PC-9 (cell line): Measurements from ENCODE around the gene FARS2. TPM values are rescaled to one million over a fixed set of nuclear protein-coding genes. Genes with fewer than 3 reads are reported as not detected.

Experiments used
- BruUV-seq: library from RNA; stranded (reverse); fragments of 400-500 nt; replicated peaks from 2 replicates; lab custom pipeline; 2021; lab: Mats Ljungman, UMichigan
- CTCF ChIA-PET: fragments of 300-600 bp; sonication (Branson Sonifier 250); formaldehyde crosslinking; loops from one replicate; lab custom pipeline; 2022; ENCODE audit warnings: antibody characterized with exemption; lab: Charles Lee
- POLR2A ChIA-PET: fragments of 300-600 bp; sonication (Branson Sonifier 250); formaldehyde crosslinking; loops from one replicate; lab custom pipeline; 2022; ENCODE audit warnings: antibody characterized with exemption; ENCODE audit not compliant: unreplicated experiment; lab: Charles Lee
- DNase-seq, 2 experiments: peaks; one replicate each; pipeline versions ENCODE4 v3.0.0 to v3.0.0-alpha.2; 2015 to 2022; ENCODE audit warnings: mixed read lengths in 1 of 2
- H2AFZ ChIP-seq: fragments of 200-600 bp; sonication (generic); 2 replicates; pipeline ENCODE4 v1.8.1; 2017; ENCODE audit warnings: antibody characterized with exemption
- H3F3A ChIP-seq: fragments of 200-600 bp; sonication (generic); 2 replicates; pipeline ENCODE4 v1.8.1; 2017; ENCODE audit warnings: antibody characterized with exemption, mild to moderate bottlenecking, low read depth; ENCODE audit not compliant: insufficient read depth
- H3K27ac ChIP-seq: fragments of 200-600 bp; sonication (generic); 2 replicates; pipeline ENCODE4 v1.6.1; 2016; ENCODE audit warnings: mixed run types
- H3K27me3 ChIP-seq: fragments of 200-600 bp; sonication (generic); 2 replicates; pipeline ENCODE4 v1.6.1; 2016; ENCODE audit warnings: low read depth, mixed run types; ENCODE audit not compliant: insufficient read depth
- H3K36me3 ChIP-seq: fragments of 200-600 bp; sonication (generic); 2 replicates; pipeline ENCODE4 v1.6.1; 2016; ENCODE audit warnings: low read depth, mixed run types
- H3K4me1 ChIP-seq: fragments of 200-600 bp; sonication (generic); replicated peaks from 2 replicates; pipeline ENCODE4 v1.6.1; 2016; ENCODE audit warnings: mixed run types; ENCODE audit not compliant: insufficient read depth
- H3K4me2 ChIP-seq: fragments of 200-600 bp; sonication (generic); 2 replicates; pipeline ENCODE4 v1.6.1; 2017; ENCODE audit warnings: mixed run types
- H3K4me3 ChIP-seq: fragments of 200-600 bp; sonication (generic); 2 replicates; pipeline ENCODE4 v1.6.1; 2016; ENCODE audit warnings: mixed run types
- H3K79me2 ChIP-seq: fragments of 200-600 bp; sonication (generic); 2 replicates; pipeline ENCODE4 v1.6.1; 2017; ENCODE audit warnings: low read depth, mixed run types
- H3K9me2 ChIP-seq: fragments of 200-600 bp; sonication (generic); 2 replicates; pipeline ENCODE4 v1.8.1; 2017; ENCODE audit warnings: mild to moderate bottlenecking; ENCODE audit not compliant: insufficient read depth
- H3K9me3 ChIP-seq: fragments of 200-600 bp; sonication (generic); 2 replicates; pipeline ENCODE4 v1.8.1; 2016; ENCODE audit warnings: low read depth; ENCODE audit not compliant: insufficient read depth
- H4K20me1 ChIP-seq: fragments of 200-600 bp; sonication (generic); 2 replicates; pipeline ENCODE4 v1.8.1; 2017; ENCODE audit not compliant: insufficient read depth
- EZH2 ChIP-seq: fragments of 200-600 bp; sonication (generic); IDR thresholded peaks from 2 replicates; pipeline ENCODE4 v1.8.0; 2017; ENCODE audit warnings: antibody characterized with exemption, low read depth
- intact Hi-C: fragments of 100-400 bp; cut with micrococcal nuclease; formaldehyde crosslinking; loops from one replicate; pipeline ENCODE4 v1.10.0; 2022; ENCODE audit not compliant: unreplicated experiment
- total RNA-seq: library from RNA; stranded (reverse); gene quantifications from 2 replicates; pipeline ENCODE4 v1.2.3, GENCODE V29; 2021
- TF ChIP-seq, protein P1 (sequence below): fragments of 200-600 bp; sonication (generic); conservative IDR thresholded peaks from 2 replicates; pipeline ENCODE4 v1.6.1; 2017; ENCODE audit warnings: mixed run types, antibody characterized with exemption, mild to moderate bottlenecking, moderate library complexity

FARS2 gene
- total RNA-seq, 1 experiment from 2014 or later: 26.7 TPM

- Histone ChIP-seq H3K27me3 (no peaks in the 10 kb centered on the region), H3K9me3 (no peaks in the 10 kb centered on the region), H3K4me1 (no peaks in the 10 kb centered on the region), H3K79me2 (no peaks in the 10 kb centered on the region), H3K36me3 (no peaks in the 10 kb centered on the region), H3K9me2 (no peaks in the 10 kb centered on the region), H3F3A (no peaks in the 10 kb centered on the region), H3K4me2 (no peak overlapping the region), H3K4me3 (no peak overlapping the region), H2AFZ (no peak overlapping the region), H4K20me1 (no peaks in the 10 kb centered on the region), H3K27ac (no peak overlapping the region)
- no peak for DNase-seq
- intact Hi-C loops: no loop called here
- BruUV-seq: no TSS peak
- POLR2A ChIA-PET: no interaction called here
- CTCF ChIA-PET: no interaction called here
- no peak for TF ChIP-seq EZH2
- TF ChIP-seq, protein P1, sequence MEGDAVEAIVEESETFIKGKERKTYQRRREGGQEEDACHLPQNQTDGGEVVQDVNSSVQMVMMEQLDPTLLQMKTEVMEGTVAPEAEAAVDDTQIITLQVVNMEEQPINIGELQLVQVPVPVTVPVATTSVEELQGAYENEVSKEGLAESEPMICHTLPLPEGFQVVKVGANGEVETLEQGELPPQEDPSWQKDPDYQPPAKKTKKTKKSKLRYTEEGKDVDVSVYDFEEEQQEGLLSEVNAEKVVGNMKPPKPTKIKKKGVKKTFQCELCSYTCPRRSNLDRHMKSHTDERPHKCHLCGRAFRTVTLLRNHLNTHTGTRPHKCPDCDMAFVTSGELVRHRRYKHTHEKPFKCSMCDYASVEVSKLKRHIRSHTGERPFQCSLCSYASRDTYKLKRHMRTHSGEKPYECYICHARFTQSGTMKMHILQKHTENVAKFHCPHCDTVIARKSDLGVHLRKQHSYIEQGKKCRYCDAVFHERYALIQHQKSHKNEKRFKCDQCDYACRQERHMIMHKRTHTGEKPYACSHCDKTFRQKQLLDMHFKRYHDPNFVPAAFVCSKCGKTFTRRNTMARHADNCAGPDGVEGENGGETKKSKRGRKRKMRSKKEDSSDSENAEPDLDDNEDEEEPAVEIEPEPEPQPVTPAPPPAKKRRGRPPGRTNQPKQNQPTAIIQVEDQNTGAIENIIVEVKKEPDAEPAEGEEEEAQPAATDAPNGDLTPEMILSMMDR: no peak
Observed at GRCh38 chr6:5525209-5525608, 263.9 kb downstream of the FARS2 start.

DNA sequence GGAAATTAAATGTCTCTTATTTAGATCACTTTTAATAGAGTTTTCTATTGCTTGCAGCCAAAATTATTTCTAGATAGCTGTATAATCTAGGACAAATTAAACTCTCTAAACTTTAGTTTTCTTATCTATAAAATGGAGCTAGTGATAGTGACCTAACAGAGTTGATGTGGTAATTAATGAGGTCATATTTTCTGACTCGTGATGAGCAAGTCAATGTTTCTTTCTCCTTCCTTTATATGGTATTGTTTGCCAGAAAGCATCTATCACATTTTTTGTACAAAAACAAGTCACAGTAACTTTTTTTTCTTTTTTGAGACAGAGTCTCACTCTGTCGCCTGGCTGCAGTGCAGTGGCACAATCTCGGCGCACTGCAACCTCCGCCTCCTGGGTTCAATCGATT is 267.7 kb downstream of the FARS2 start:
- no peaks in the 10 kb centered on the region for H3K9me2 ChIP-seq
- no peaks in the 10 kb centered on the region for H3K9me3 ChIP-seq
- TF ChIP-seq EZH2: no peak
- TF ChIP-seq, protein P1: no peak
- no peak overlapping the region for H3K27ac ChIP-seq
- BruUV-seq: no TSS peak
- intact Hi-C loops: no loop called here
- no peaks in the 10 kb centered on the region for H3K79me2 ChIP-seq
- H3K4me3 ChIP-seq: no peak overlapping the region
- no peak overlapping the region for H2AFZ ChIP-seq
- H3K36me3 ChIP-seq: no peaks in the 10 kb centered on the region
- no peak overlapping the region for H3K4me2 ChIP-seq
- no peaks in the 10 kb centered on the region for H3K27me3 ChIP-seq
- H3K4me1 ChIP-seq: no peaks in the 10 kb centered on the region
- no peak for DNase-seq
- ChIA-PET POLR2A (interaction anchor here (0.6 kb wide), 1 partner anchor 19 kb away, joined by 3 read pairs; no protein-coding TSS in a partner anchor), CTCF (interaction anchor here (0.7 kb wide), 1 partner anchor 31 kb away, joined by 3 read pairs; no protein-coding TSS in a partner anchor)
- H4K20me1 ChIP-seq: no peaks in the 10 kb centered on the region
- H3F3A ChIP-seq: no peaks in the 10 kb centered on the region

DNA sequence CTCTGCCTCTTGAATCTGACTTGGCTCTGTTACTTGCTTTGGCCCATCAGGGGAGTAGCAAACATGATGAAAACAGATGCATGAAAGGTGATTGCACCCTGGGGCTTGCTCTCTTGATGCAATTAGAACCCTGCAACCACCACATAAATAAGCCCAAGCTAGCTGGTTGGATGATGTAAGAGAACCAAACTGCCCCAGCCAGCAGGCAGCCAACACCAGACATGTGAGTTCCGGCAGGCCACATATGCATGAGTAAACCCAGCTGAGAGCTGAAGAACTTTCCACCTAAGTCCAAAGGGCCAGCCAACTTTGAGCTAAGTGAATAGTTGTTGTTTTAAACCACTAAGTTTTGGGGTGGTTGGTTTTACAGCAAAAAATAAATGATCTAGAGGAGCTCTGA is 268.4 kb downstream of the FARS2 start:
- ChIA-PET CTCF (interaction anchor here (0.7 kb wide), 1 partner anchor 31 kb away, joined by 3 read pairs; no protein-coding TSS in a partner anchor), POLR2A (no interaction called here)
- H3K36me3 ChIP-seq: no peaks in the 10 kb centered on the region
- no peaks in the 10 kb centered on the region for H3K9me2 ChIP-seq
- intact Hi-C loops: no loop called here
- no peaks in the 10 kb centered on the region for H3K4me1 ChIP-seq
- H3F3A ChIP-seq: no peaks in the 10 kb centered on the region
- H3K4me2 ChIP-seq: no peak overlapping the region
- H2AFZ ChIP-seq: no peak overlapping the region
- no peaks in the 10 kb centered on the region for H3K9me3 ChIP-seq
- TF ChIP-seq, protein P1: no peak
- TF ChIP-seq EZH2: no peak
- H4K20me1 ChIP-seq: no peaks in the 10 kb centered on the region
- H3K79me2 ChIP-seq: no peaks in the 10 kb centered on the region
- no peak for DNase-seq
- no peak overlapping the region for H3K4me3 ChIP-seq
- no TSS peak for BruUV-seq
- no peaks in the 10 kb centered on the region for H3K27me3 ChIP-seq
- H3K27ac ChIP-seq: no peak overlapping the region
